T-cell (primary cell): Measurements from ENCODE around the gene HNRNPA0. TPM values are rescaled to one million over a fixed set of nuclear protein-coding genes. Genes with fewer than 3 reads are reported as not detected.
"Not testable (repeated sequence)": the region's sequence is repeated elsewhere in the genome, so short reads cannot be mapped to it uniquely, and the experiment has no call there.

Experiments
- ATAC-seq, 4 experiments: fragments of 200-7000 bp in 3 of 4; fragments of 150-1000 bp in 1 of 4; cut with Tn5 transposase; replicated peaks in 1 of 4; 1 replicate in 3 of 4; 2 replicates in 1 of 4; pipeline ENCODE4 v1.10.0; 2021; ENCODE audit warnings: moderate library complexity in 3 of 4, mild to moderate bottlenecking in 2 of 4, moderate number of reproducible peaks in 1 of 4
- CTCF ChIA-PET, 2 donors: fragments of 300-600 bp; sonication (Branson Sonifier 250); formaldehyde crosslinking; loops; one replicate each; lab custom pipeline; 2022; ENCODE audit warnings: antibody characterized with exemption in 2 of 2; lab: Charles Lee
- POLR2A ChIA-PET, 2 donors: fragments of 300-600 bp; sonication (Branson Sonifier 250); formaldehyde crosslinking; loops; one replicate each; lab custom pipeline; 2022; ENCODE audit warnings: antibody characterized with exemption in 2 of 2; lab: Charles Lee
- DNase-seq, 35 experiments: peaks; one replicate each; pipeline versions ENCODE4 v3.0.0 to v3.0.0-alpha.2; 2013 to 2023
- H3K27ac ChIP-seq: one replicate; pipeline ENCODE4 v1.5.1; 2013; ENCODE audit warnings: low read length
- H3K27me3 ChIP-seq, 2 experiments: replicated peaks in 1 of 2; 1 replicate in 1 of 2; 2 replicates in 1 of 2; pipeline versions ENCODE4 v1.6.1 to v1.7.0; 2013; ENCODE audit warnings: low read length in 1 of 2, mixed read lengths in 1 of 2; ENCODE audit not compliant: control insufficient read depth in 2 of 2, insufficient read depth in 2 of 2; ENCODE audit errors: extremely low read depth in 1 of 2
- H3K36me3 ChIP-seq, 2 donors: 1 replicate in 1 of 2; 2 replicates in 1 of 2; pipeline versions ENCODE4 v1.6.1 to v1.7.0; 2013; ENCODE audit warnings: low read length in 1 of 2; ENCODE audit not compliant: control insufficient read depth in 2 of 2, insufficient read depth in 1 of 2; ENCODE audit errors: extremely low read depth in 1 of 2
- H3K4me1 ChIP-seq, 2 experiments: 1 replicate in 1 of 2; 2 replicates in 1 of 2; pipeline versions ENCODE4 v1.6.1 to v1.7.0; 2013; ENCODE audit warnings: low read length in 2 of 2, mixed read lengths in 1 of 2; ENCODE audit not compliant: insufficient read depth in 2 of 2, control insufficient read depth in 1 of 2; ENCODE audit errors: extremely low read depth in 1 of 2
- H3K4me3 ChIP-seq, 2 donors: 1 replicate in 1 of 2; 2 replicates in 1 of 2; pipeline versions ENCODE4 v1.5.1 to v1.7.0; 2013; ENCODE audit warnings: mild to moderate bottlenecking in 2 of 2, low read length in 1 of 2, moderate library complexity in 1 of 2; ENCODE audit not compliant: control insufficient read depth in 1 of 2; ENCODE audit errors: extremely low read depth in 1 of 2
- H3K9me3 ChIP-seq: 2 replicates; pipeline ENCODE4 v1.7.0; 2013
- H3K27ac Mint-ChIP-seq, 2 donors: one replicate each; pipeline ENCODE4 v1.8.0; 2020 to 2021; ENCODE audit warnings: mild to moderate bottlenecking in 2 of 2, mixed read lengths in 2 of 2
- H3K27me3 Mint-ChIP-seq, 2 donors: one replicate each; pipeline ENCODE4 v1.8.0; 2021 to 2022; ENCODE audit warnings: mixed read lengths in 2 of 2
- H3K36me3 Mint-ChIP-seq: one replicate; pipeline ENCODE4 v1.8.0; 2021; ENCODE audit warnings: mixed read lengths
- H3K4me1 Mint-ChIP-seq, 3 donors: one replicate each; pipeline ENCODE4 v1.8.0; 2020 to 2022; ENCODE audit warnings: mixed read lengths in 3 of 3, mild to moderate bottlenecking in 1 of 3
- H3K4me3 Mint-ChIP-seq, 3 donors: one replicate each; pipeline ENCODE4 v1.8.0; 2020 to 2022; ENCODE audit warnings: mild to moderate bottlenecking in 3 of 3, mixed read lengths in 3 of 3, moderate library complexity in 3 of 3
- H3K9me3 Mint-ChIP-seq, 3 donors: one replicate each; pipeline ENCODE4 v1.8.0; 2020 to 2022; ENCODE audit warnings: mixed read lengths in 3 of 3
- WGBS: methylation state at CpG from one replicate; pipeline ENCODE4 v1.1.5; 2013; ENCODE audit warnings: missing lambda C conversion rate; ENCODE audit not compliant: insufficient coverage; 5-methylcytosine and 5-hydroxymethylcytosine counted together
- total RNA-seq, 35 experiments: library from RNA in 6 of 35; stranded (reverse) in 6 of 35; fragments of 120-200 nt in 1 of 35; gene quantifications; one replicate each; pipeline versions ENCODE4 v1.2.1 to v1.2.4 and lab custom pipeline; 2013 to 2026

Gene HNRNPA0
- total RNA-seq, 5 donors from 2014 or later (not counting 1 experiment from before 2014, with no cell fraction given) = 30.3 to 41.4 (median 32.7) TPM

DNA sequence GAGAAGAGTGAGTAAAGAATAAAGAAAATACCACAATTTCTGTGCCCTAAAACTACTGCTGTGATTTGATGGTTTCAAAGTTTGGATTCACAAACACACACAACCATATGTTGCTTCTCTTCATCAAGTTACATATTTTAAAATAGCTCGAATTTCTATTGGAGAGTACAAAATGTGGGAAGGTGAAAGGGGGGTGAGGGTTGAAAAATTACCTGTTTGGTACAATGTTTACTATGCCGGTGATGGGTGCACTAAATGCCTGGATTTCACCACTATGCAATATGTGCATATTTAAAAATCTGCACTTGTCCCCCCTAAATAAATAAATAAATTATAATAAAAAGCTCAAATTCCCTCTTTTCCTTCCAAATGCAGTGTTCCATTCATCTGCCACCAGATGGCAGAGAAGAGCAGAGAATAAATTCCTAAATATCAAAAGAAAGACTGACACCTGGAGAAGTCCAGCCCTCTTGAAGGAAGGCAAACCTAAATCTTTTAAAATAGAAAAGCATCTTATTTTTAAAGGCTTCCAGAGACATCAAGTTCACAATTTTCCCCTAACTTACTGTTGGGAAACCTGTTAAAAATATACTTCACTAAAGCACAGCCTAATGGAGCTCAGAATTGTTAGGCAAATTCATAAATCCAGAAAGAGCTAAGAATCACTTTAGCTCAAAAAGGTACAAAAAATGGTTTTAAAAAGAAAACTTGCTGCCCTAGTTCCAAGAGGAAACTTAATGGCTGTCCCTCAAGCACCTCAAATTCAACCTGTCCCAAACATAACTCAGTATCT, 24.8 kb upstream of the HNRNPA0 start:
- no peak for ATAC-seq
- no peak overlapping the region for H3K27ac Mint-ChIP-seq
- CTCF ChIA-PET = interaction anchor here (0.5 to 2.0 kb wide), 28 partner anchors 9 to 355 kb away, joined by 3 to 21 read pairs (median 4); partner anchors contain the start of gene PKD2L2 (in 1 of the 2)
- Histone ChIP-seq H3K9me3 (no peaks in the 10 kb centered on the region), H3K27ac (no peak overlapping the region), H3K4me1 (no peaks in the 10 kb centered on the region), H3K36me3 (no peaks in the 10 kb centered on the region), H3K27me3 (no peaks in the 10 kb centered on the region), H3K4me3 (no peak overlapping the region)
- POLR2A ChIA-PET = interaction anchor here in 1 of 2 donors (0.7 kb wide), 1 partner anchor 18 kb away, joined by 3 read pairs; no protein-coding TSS in a partner anchor
- H3K27me3 Mint-ChIP-seq = peaks cover 0 to under 1% of the 10 kb centered on the region in 2 donors
- H3K9me3 Mint-ChIP-seq = no peaks in the 10 kb centered on the region
- no peak overlapping the region for H3K4me3 Mint-ChIP-seq
- no CpG with 5 or more reads among the region's 2 CpGs for WGBS
- H3K4me1 Mint-ChIP-seq = no peaks in the 10 kb centered on the region
- DNase-seq = peak in 1 of 35 experiments; percentile 55
- no peaks in the 10 kb centered on the region for H3K36me3 Mint-ChIP-seq

DNA sequence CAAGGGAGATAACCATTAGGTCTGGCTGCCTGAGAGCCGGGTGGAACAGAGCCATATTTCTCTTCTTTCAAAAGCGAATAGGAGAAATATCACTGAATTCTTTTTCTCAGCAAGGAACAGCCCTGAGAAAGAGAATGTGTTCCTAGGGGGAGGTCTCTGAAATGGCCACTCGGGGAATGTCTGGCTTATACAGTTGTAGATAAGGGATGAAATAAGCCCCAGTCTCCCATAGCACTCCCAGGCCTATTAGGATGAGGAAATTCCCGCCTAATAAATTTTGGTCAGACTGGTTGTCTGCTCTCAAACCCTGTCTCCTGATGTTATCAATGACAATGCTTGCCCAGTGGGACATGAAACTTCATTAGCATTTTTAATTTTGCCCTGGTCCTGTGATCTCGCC, 13.8 kb upstream of the HNRNPA0 start:
- H3K36me3 ChIP-seq, H3K4me1 ChIP-seq, H3K4me3 Mint-ChIP-seq, H3K27me3 ChIP-seq, H3K4me3 ChIP-seq, CTCF ChIA-PET, ATAC-seq, H3K9me3 ChIP-seq, H3K27ac Mint-ChIP-seq, POLR2A ChIA-PET, DNase-seq, H3K27ac ChIP-seq, H3K27me3 Mint-ChIP-seq, H3K4me1 Mint-ChIP-seq: not testable (repeated sequence)
- peaks cover 3 to 30% (median 23%) of the 10 kb centered on the region in 3 donors for H3K9me3 Mint-ChIP-seq
- peaks cover 29% of the 10 kb centered on the region for H3K36me3 Mint-ChIP-seq
- 90% methylated on average over 2 of the region's 5 CpGs for WGBS

DNA sequence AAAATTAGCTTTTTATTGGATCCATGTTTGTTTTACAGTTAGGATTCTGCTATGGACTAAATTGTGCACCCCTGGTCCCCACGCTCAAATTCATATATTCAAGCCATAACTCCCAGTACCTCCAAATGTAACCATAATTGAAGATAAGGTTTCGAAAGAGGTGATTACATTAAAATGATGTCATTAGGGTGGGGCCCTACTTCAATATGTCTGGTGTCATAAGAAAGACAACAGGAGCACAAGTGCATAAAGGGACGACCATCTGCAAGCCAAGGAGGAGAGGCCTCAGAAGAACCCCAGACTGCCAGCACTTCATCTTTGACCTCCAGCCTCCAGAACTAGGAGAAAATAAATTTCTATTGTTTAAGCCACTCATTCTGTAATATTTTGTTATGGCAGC, 7.4 kb upstream of the HNRNPA0 start:
- DNase-seq (no peak), ATAC-seq (no peak)
- Histone ChIP-seq H3K4me1 (no peaks in the 10 kb centered on the region), H3K9me3 (no peaks in the 10 kb centered on the region), H3K4me3 (no peak overlapping the region), H3K27me3 (no peaks in the 10 kb centered on the region), H3K36me3 (no peaks in the 10 kb centered on the region), H3K27ac (no peak overlapping the region)
- no CpG with 5 or more reads among the region's 3 CpGs for WGBS
- CTCF ChIA-PET = interaction anchor here in 1 of 2 donors (1.8 kb wide), 1 partner anchor 17 kb away, joined by 8 read pairs; no protein-coding TSS in a partner anchor
- Mint-ChIP-seq H3K9me3 (no peaks in the 10 kb centered on the region), H3K27ac (no peak overlapping the region), H3K4me1 (no peaks in the 10 kb centered on the region), H3K4me3 (no peak overlapping the region), H3K36me3 (peaks cover 3% of the 10 kb centered on the region), H3K27me3 (peaks cover 0 to 5% of the 10 kb centered on the region in 2 donors)
- POLR2A ChIA-PET = interaction anchor here in 1 of 2 donors (0.7 kb wide), 1 partner anchor 17 kb away, joined by 3 read pairs; no protein-coding TSS in a partner anchor

- Mint-ChIP-seq H3K36me3 (peaks cover 3% of the 10 kb centered on the region), H3K27ac (no peak overlapping the region), H3K4me1 (no peaks in the 10 kb centered on the region), H3K27me3 (peaks cover 0 to 3% of the 10 kb centered on the region in 2 donors), H3K9me3 (no peaks in the 10 kb centered on the region), H3K4me3 (no peak overlapping the region)
- no peaks in the 10 kb centered on the region for H3K27me3 ChIP-seq
- H3K4me3 ChIP-seq = no peak overlapping the region
- no peaks in the 10 kb centered on the region for H3K36me3 ChIP-seq
- no peaks in the 10 kb centered on the region for H3K4me1 ChIP-seq
- no peak for ATAC-seq
- no peaks in the 10 kb centered on the region for H3K9me3 ChIP-seq
- no peak overlapping the region for H3K27ac ChIP-seq
- POLR2A ChIA-PET = interaction anchor here in 1 of 2 donors (0.7 kb wide), 1 partner anchor 18 kb away, joined by 3 read pairs; no protein-coding TSS in a partner anchor
- 92% methylated on average over 2 of the region's 7 CpGs for WGBS
- DNase-seq = no peak
- CTCF ChIA-PET = interaction anchor here in 1 of 2 donors (0.5 to 1.8 kb wide), 3 partner anchors 9 to 376 kb away, joined by 3 to 8 read pairs (median 5); no protein-coding TSS in a partner anchor
Measured at GRCh38 chr5:137760719-137761516, 6.8 kb upstream of the HNRNPA0 start.

DNA sequence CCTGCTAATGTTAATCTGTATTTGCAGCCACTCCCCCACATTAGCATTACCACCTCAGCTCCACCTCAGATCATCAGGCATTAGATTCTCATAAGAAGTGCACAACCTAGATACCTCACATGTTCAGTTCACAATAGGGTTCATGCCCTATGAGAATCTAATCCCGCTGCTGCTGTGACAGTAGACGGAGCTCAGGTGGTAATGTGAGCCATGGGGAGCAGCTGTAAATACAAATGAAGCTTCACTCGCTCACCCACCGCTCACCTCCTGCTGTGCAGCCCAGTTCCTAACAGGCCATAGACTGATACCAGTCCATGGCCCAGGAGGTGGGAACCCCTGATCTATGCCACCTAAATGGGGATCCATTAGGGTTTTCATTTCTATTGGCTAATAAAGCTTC, 6.1 kb upstream of the HNRNPA0 start:
- H3K27ac ChIP-seq = no peak overlapping the region
- ChIA-PET POLR2A (no interaction called here), CTCF (interaction anchor here in 1 of 2 donors (1.8 kb wide), 1 partner anchor 19 kb away, joined by 8 read pairs; no protein-coding TSS in a partner anchor)
- ATAC-seq (no peak), DNase-seq (no peak)
- H3K27ac Mint-ChIP-seq = no peak overlapping the region
- peaks cover 0 to 4% of the 10 kb centered on the region in 2 experiments for H3K4me1 ChIP-seq
- peaks cover 0 to 1% of the 10 kb centered on the region in 2 donors for H3K27me3 Mint-ChIP-seq
- peaks cover 0 to under 1% (median under 1%) of the 10 kb centered on the region in 3 donors for H3K4me1 Mint-ChIP-seq
- WGBS = 100% methylated on average over 1 of the region's 4 CpGs
- no peaks in the 10 kb centered on the region for H3K9me3 ChIP-seq
- no peaks in the 10 kb centered on the region for H3K9me3 Mint-ChIP-seq
- H3K4me3 ChIP-seq = no peak overlapping the region
- H3K4me3 Mint-ChIP-seq = no peak overlapping the region
- H3K36me3 Mint-ChIP-seq = peaks cover 3% of the 10 kb centered on the region
- no peaks in the 10 kb centered on the region for H3K36me3 ChIP-seq
- no peaks in the 10 kb centered on the region for H3K27me3 ChIP-seq
